Fibroblast of lung (primary cell): ENCODE results near the gene MEIOB.

Experiments used
- CTCF ChIP-seq, 2 donors: IDR thresholded peaks in 1 of 2; conservative IDR thresholded peaks in 1 of 2; 1 replicate in 1 of 2; 2 replicates in 1 of 2; pipeline ENCODE4 v1.5.1; 2011 to 2012; ENCODE audit warnings: low read length in 2 of 2, control low read depth in 1 of 2, inconsistent platforms in 1 of 2, low read depth in 1 of 2, mild to moderate bottlenecking in 1 of 2
- EZH2 ChIP-seq: IDR thresholded peaks from 2 replicates; pipeline ENCODE4 v1.5.1; 2012; ENCODE audit warnings: low read length, control low read depth, mild to moderate bottlenecking; ENCODE audit errors: missing control alignments

- TF ChIP-seq EZH2 (no peak), CTCF (conservative IDR thresholded peaks at IDR 0.05 in 1 of 2, IDR thresholded peaks at IDR 0.05 in 1 of 2; ENCODE audit: low read depth in 1 of 2, low read length in 2 of 2) (no peak)
Measured at GRCh38 chr16:1915732-1916639, 44.0 kb upstream of the MEIOB start.
